HepG2 (cell line): ENCODE measurements around the gene ELP6. TPM values are rescaled to one million over a fixed set of nuclear protein-coding genes. Genes with fewer than 3 reads are reported as not detected.

Source experiments
- AGO2 ChIP-seq: fragments of 200-400 bp; formaldehyde crosslinking; optimal IDR thresholded peaks from 2 replicates; pipeline ENCODE3; 2017; ENCODE audit warnings: mild to moderate bottlenecking, low read depth, low read length, moderate library complexity
- FOSL1 ChIP-seq: sonication (generic); formaldehyde crosslinking; IDR thresholded peaks from 2 replicates; pipeline ENCODE4 v1.9.0; 2021; ENCODE audit warnings: missing genetic modification reagents, borderline replicate concordance
- KDM1A ChIP-seq: IDR thresholded peaks from 2 replicates; pipeline ENCODE4 v1.6.1; 2016; ENCODE audit warnings: missing compliant biosample characterization
- MBNL3 ChIP-seq: fragments of 250-450 bp; sonication (Bioruptor Pico); conservative IDR thresholded peaks from 2 replicates; pipeline ENCODE4 v1.8.0; 2022; ENCODE audit warnings: mild to moderate bottlenecking, inconsistent platforms
- MYC ChIP-seq: sonication (generic); formaldehyde crosslinking; IDR thresholded peaks from 2 replicates; pipeline ENCODE4 v1.9.0; 2021; ENCODE audit warnings: missing genetic modification reagents, borderline replicate concordance
- PREB ChIP-seq: sonication (generic); formaldehyde crosslinking; IDR thresholded peaks from 2 replicates; pipeline ENCODE4 v1.4.0; 2020; ENCODE audit warnings: missing genetic modification reagents
- TBP ChIP-seq: sonication (generic); formaldehyde crosslinking; IDR thresholded peaks from 2 replicates; pipeline ENCODE4 v1.5.0; 2020; ENCODE audit warnings: missing genetic modification reagents
- TEAD2 ChIP-seq: sonication (generic); formaldehyde crosslinking; IDR thresholded peaks from 2 replicates; pipeline ENCODE4 v1.9.0; 2021; ENCODE audit warnings: missing genetic modification reagents
- ZMYM3 ChIP-seq: sonication (generic); formaldehyde crosslinking; IDR thresholded peaks from 2 replicates; pipeline ENCODE4 v1.5.1; 2020; ENCODE audit warnings: mild to moderate bottlenecking, missing genetic modification reagents
- ZNF274 ChIP-seq: sonication (generic); formaldehyde crosslinking; IDR thresholded peaks from 2 replicates; pipeline ENCODE4 v1.5.1; 2020; ENCODE audit warnings: mild to moderate bottlenecking, missing genetic modification reagents
- ZNF577 ChIP-seq: sonication (generic); formaldehyde crosslinking; IDR thresholded peaks from 2 replicates; pipeline ENCODE4 v1.4.0; 2020; ENCODE audit warnings: mild to moderate bottlenecking, low read depth, missing genetic modification reagents, borderline replicate concordance
- ZNF589 ChIP-seq: sonication (generic); formaldehyde crosslinking; conservative IDR thresholded peaks from 2 replicates; pipeline ENCODE4 v1.8.0; 2022; ENCODE audit warnings: mild to moderate bottlenecking, moderate library complexity, missing genetic modification reagents
- ZNF790 ChIP-seq: sonication (generic); formaldehyde crosslinking; IDR thresholded peaks from 2 replicates; pipeline ENCODE4 v1.8.0; 2022; ENCODE audit warnings: missing genetic modification reagents, mild to moderate bottlenecking, borderline replicate concordance
- ZNF800 ChIP-seq: sonication (generic); formaldehyde crosslinking; IDR thresholded peaks from 2 replicates; pipeline ENCODE4 v1.4.0; 2020; ENCODE audit warnings: missing genetic modification reagents
- ZNF816 ChIP-seq: sonication (generic); formaldehyde crosslinking; IDR thresholded peaks from 2 replicates; pipeline ENCODE4 v1.8.0; 2022; ENCODE audit warnings: missing genetic modification reagents, mild to moderate bottlenecking, borderline replicate concordance
- ZNF891 ChIP-seq: sonication (generic); formaldehyde crosslinking; IDR thresholded peaks from 2 replicates; pipeline ENCODE4 v1.5.0; 2020; ENCODE audit warnings: mild to moderate bottlenecking, missing genetic modification reagents
- polyA plus RNA-seq, 8 experiments: library from polyadenylated mRNA; depleted of rRNA in 3 of 8; stranded (reverse) in 7 of 8; unstranded in 1 of 8; fragments of >200 nt; fragmentation: Illumina TruSeq in 4 of 8; extraction: Trizol in 4 of 8; gene quantifications; 2 replicates each; pipeline versions ENCODE4 v1.2.1 to v1.2.3, GENCODE V29; 2011 to 2016; ENCODE audit warnings: low read depth in 4 of 8, missing spikeins in 1 of 8, mixed read lengths in 1 of 8; ENCODE audit not compliant: insufficient read depth in 1 of 8
- total RNA-seq, 5 experiments: library from RNA; depleted of rRNA; stranded (reverse); fragments of >200 nt; fragmentation: Illumina TruSeq; extraction: Trizol; gene quantifications; 2 replicates each; pipeline ENCODE4 v1.2.3, GENCODE V29; 2016; ENCODE audit warnings: low read depth in 1 of 5
- TF ChIP-seq, protein P1 (sequence below): sonication (generic); formaldehyde crosslinking; IDR thresholded peaks from 2 replicates; pipeline ENCODE4 v1.4.0; 2020; ENCODE audit warnings: missing genetic modification reagents
- TF ChIP-seq, protein P2 (sequence below): sonication (generic); formaldehyde crosslinking; IDR thresholded peaks from 2 replicates; pipeline ENCODE4 v1.8.0; 2022; ENCODE audit warnings: mild to moderate bottlenecking, missing genetic modification reagents, moderate library complexity
- TF ChIP-seq, protein P3 (sequence below): sonication (generic); formaldehyde crosslinking; IDR thresholded peaks from 2 replicates; pipeline ENCODE4 v1.8.0; 2022; ENCODE audit warnings: low read depth, missing genetic modification reagents
- TF ChIP-seq, protein P4 (sequence below): IDR thresholded peaks from 2 replicates; pipeline ENCODE4 v1.6.1; 2018; ENCODE audit warnings: missing genetic modification reagents

ELP6 gene
- total and polyA plus RNA-seq, 2 of the 13 experiments (the other 11 are each of a cell fraction or from before 2014, with no cell fraction given): 45.0 to 49.3 TPM

DNA sequence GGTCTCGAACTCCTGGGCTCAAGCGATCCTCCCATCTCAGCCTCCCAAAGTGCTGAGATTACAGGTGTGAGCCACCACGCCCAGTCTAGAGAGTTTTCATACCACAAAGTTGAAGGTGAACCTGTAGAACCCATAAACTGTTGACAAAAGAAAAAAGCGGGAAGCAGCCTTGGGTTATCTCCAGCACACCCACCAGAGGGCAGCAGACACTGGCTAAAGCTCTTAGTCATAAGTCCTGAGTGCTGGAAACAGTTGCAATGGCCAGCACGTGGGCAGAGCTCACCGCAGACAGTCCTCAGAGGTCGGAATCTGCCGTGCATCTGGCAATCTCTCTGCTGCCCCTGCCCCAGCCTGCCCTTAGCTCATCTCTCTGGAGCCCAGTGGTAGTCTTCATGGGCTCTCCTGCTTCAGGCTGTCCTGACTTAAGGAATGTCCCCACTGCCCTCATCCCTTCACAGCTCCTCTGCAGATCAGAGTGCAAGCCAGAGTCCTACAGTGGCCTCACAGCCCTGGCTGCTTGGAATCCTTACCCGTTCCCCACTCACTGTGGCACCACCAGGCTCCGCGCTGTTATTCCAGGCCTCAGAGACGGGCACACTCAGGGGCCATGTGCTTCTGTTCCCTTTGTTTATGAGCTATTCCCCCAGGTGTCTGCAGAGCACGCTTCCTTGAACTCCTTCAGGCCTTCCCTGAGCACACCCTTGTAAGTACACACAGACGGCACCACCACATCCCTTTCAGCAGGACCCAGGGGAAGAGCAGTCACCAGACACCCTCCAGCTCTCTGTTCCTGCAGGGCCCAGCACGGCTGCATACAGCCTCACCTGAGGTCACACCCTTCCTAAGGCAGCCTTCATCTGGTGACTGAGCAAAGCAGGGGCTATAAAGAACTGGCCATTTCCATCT, 8.8 kb upstream of the ELP6 start (continued):
- TF ChIP-seq, protein P1, sequence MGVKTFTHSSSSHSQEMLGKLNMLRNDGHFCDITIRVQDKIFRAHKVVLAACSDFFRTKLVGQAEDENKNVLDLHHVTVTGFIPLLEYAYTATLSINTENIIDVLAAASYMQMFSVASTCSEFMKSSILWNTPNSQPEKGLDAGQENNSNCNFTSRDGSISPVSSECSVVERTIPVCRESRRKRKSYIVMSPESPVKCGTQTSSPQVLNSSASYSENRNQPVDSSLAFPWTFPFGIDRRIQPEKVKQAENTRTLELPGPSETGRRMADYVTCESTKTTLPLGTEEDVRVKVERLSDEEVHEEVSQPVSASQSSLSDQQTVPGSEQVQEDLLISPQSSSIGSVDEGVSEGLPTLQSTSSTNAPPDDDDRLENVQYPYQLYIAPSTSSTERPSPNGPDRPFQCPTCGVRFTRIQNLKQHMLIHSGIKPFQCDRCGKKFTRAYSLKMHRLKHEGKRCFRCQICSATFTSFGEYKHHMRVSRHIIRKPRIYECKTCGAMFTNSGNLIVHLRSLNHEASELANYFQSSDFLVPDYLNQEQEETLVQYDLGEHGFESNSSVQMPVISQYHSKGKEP (CRISPR knock-in tag): no peak
- TF ChIP-seq ZNF816 (CRISPR knock-in tag): no peak
- TF ChIP-seq MBNL3 (CRISPR knock-in tag): no peak
- no peak for TF ChIP-seq PREB (CRISPR knock-in tag)
- peak; percentile 29; the same call in 1 of the 2 replicates for TF ChIP-seq ZNF891
- no peak for TF ChIP-seq FOSL1 (CRISPR knock-in tag)
- no peak for TF ChIP-seq ZNF577
- no peak for TF ChIP-seq AGO2
- TF ChIP-seq KDM1A (CRISPR knock-in tag): no peak
- TF ChIP-seq, protein P2, sequence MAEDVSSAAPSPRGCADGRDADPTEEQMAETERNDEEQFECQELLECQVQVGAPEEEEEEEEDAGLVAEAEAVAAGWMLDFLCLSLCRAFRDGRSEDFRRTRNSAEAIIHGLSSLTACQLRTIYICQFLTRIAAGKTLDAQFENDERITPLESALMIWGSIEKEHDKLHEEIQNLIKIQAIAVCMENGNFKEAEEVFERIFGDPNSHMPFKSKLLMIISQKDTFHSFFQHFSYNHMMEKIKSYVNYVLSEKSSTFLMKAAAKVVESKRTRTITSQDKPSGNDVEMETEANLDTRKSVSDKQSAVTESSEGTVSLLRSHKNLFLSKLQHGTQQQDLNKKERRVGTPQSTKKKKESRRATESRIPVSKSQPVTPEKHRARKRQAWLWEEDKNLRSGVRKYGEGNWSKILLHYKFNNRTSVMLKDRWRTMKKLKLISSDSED (CRISPR knock-in tag): no peak
- TF ChIP-seq MYC (CRISPR knock-in tag): peak; percentile 88
- TF ChIP-seq, protein P3, sequence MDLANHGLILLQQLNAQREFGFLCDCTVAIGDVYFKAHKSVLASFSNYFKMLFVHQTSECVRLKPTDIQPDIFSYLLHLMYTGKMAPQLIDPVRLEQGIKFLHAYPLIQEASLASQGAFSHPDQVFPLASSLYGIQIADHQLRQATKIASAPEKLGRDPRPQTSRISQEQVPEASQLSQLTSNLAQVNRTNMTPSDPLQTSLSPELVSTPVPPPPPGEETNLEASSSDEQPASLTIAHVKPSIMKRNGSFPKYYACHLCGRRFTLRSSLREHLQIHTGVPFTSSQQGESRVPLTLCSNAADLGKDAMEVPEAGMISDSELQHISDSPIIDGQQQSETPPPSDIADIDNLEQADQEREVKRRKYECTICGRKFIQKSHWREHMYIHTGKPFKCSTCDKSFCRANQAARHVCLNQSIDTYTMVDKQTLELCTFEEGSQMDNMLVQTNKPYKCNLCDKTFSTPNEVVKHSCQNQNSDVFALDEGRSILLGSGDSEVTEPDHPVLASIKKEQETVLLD (CRISPR knock-in tag): 0 out of 2 replicates have a peak, but pooled peaks have one; percentile 31
- TF ChIP-seq ZMYM3 (CRISPR knock-in tag): no peak
- no peak for TF ChIP-seq TEAD2 (CRISPR knock-in tag)
- no peak for TF ChIP-seq ZNF800 (CRISPR knock-in tag)
- TF ChIP-seq, protein P4, sequence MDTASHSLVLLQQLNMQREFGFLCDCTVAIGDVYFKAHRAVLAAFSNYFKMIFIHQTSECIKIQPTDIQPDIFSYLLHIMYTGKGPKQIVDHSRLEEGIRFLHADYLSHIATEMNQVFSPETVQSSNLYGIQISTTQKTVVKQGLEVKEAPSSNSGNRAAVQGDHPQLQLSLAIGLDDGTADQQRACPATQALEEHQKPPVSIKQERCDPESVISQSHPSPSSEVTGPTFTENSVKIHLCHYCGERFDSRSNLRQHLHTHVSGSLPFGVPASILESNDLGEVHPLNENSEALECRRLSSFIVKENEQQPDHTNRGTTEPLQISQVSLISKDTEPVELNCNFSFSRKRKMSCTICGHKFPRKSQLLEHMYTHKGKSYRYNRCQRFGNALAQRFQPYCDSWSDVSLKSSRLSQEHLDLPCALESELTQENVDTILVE: 0 out of 2 replicates have a peak, but pooled peaks have one; percentile 54
- TF ChIP-seq ZNF589 (CRISPR knock-in tag): no peak
- no peak; the same call in 1 of the 2 replicates for TF ChIP-seq ZNF790 (CRISPR knock-in tag)
- TF ChIP-seq TBP (CRISPR knock-in tag): no peak
- peak; percentile 69; the same call in 1 of the 2 replicates for TF ChIP-seq ZNF274 (CRISPR knock-in tag)
